Activated CD4-positive, alpha-beta T cell treated with anti-CD3 and anti-CD28 coated beads, Interleukin-2, amount 50 U/mL, for 4 hours (primary cell): ENCODE results near the gene C20orf144.
"Not testable (repeated sequence)": the region's sequence is repeated elsewhere in the genome, so short reads cannot be mapped to it uniquely, and the experiment has no call there.

Experiments
- DNase-seq, 2 experiments: peaks; one replicate each; pipeline ENCODE4 v3.0.0-alpha.2; 2020

C20orf144 gene

DNA sequence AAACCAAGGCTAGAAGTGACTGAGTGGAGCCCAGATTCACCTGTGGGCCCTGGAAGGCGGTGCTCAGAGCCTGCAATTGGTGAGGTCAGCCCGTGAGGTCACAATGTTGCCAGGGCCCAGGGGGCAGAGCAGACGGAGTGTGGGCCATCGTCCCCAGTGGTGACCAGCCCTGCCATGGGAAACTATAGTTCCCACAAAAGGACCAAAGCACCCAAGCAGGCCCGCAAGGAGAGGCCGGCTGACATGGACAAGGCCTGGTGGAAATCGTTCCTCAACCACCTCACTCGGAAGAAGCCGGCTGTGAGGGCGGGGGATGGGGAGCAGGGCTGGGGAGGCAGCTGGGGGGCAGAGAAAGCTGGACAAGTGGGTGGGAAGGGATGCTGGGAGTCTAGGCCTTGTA lies at the start of gene C20orf144:
Gene C20orf144, plus strand, starts transcription at position 156 of the 400 bp plus-strand sequence. Its CDS starts 19 bp downstream, at position 175.
- no peak for DNase-seq

DNA sequence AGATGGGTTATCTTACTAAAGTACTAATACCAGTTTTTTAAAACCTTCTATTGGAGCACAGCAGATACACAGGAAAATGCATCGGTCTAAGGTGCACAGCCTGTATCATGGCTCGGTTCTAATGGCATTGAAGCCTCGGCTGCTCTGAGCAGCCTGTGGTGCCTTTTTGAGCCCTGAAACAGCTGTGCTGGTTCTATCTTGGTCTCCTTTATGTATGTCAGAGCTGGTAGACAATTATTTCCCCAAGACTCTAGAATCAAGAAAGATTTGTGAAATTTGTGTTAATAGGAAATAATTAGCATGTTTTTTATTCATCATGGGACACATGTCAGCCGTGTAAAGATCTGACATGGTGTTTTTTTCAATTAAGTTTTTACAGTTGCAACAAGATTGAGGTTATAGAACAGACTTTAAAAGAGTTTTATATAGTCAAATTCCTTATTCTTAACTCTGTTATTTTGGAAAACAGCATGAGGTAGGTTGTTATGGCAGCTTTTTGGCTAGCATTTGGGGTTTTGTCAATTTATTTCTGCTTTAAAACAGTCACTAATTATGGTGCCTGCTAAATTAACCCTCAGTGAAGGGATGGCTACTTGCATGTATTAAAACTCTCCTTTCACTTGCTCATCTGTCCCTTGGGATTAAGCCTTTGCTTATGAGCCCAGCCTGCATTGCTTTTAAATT lies 40.3 kb upstream of the C20orf144 start:
- no peak for DNase-seq

- DNase-seq, result no peak
Measured at GRCh38 chr20:33622705-33623365, 39.3 kb upstream of the C20orf144 start.

DNA sequence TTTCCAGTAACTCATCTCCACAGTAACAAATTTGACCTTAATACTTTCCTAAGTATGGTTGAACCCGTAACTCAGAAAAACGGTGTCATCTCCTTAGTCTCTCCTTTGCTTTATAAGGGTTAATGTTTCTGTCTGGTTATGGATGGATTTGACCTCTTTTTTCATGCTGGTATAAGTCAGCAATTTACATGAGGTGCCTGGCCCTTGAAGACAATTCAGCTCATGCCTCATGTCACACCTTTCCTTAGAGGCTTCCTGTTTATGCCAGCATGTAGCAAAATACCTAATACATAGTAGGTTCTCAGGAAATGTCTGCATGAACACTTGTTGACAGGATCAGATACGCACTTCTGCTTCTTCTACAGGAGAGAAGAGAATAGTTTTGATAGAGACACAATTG lies 37.7 kb upstream of the C20orf144 start:
- no peak for DNase-seq

DNA sequence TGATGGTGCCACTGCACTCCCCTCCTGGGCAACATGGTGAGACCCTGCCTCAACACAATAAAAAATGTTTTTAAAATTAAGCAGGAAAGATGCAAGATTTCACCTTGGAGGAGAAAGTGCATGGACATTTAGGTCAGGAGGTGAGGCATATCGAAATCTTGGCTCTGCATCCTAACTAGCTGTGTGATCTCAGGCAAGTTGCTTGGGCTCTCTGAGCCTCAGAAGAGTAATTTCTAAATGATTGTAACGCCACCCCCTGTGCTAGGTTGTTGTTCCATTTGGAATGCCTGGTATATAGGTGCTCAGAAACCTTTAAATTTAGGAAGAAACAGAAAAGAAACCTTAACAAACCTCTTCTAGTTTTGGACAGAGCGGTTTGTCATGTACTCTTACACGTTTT lies 35.9 kb upstream of the C20orf144 start:
- DNase-seq, result no peak

- DNase-seq, result no peak
Measured at GRCh38 chr20:33627577-33628216, 34.4 kb upstream of the C20orf144 start.

DNA sequence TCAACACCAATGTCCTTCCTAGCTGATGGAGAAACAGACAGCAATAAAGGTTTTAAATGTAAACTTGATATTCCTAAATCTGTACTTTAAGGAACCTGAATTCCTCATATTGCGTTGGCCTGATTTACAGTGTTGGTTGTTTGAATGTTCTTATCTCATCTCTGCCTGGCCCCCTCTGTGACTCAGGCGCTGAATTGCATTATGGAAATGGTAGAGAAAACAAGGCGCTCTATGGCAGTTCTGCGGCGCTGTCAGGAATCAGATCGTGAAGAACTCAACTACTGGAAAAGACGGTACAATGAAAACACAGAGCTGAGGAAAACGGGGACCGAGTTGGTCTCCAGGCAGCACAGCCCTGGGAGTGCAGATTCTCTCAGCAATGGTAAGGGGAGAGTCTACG lies 32.6 kb upstream of the C20orf144 start:
- DNase-seq, result no peak

GRCh38 chr20:33629979-33630378 lies 32.1 kb upstream of the C20orf144 start:
- DNase-seq, result no peak

GRCh38 chr20:33630507-33630906 lies 31.6 kb upstream of the C20orf144 start:
- no peak for DNase-seq

DNA sequence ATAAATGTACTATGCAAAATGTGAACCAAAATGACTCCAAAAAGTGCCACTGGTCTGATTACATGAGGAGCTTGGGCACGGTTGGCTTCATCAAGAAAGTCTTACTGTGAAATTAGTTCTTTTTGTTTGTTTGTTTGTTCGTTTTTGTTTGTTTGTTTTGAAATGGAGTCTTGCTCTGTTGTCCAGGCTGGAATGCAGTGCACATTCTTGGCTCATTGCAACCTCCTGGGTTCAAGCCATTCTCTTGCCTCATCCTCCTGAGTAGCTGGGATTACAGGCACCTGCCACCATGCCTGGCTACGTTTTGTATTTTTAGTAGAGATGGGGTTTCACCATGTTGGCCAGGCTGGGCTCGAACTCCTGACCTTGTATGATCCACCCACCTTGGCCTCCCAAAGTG lies 30.2 kb upstream of the C20orf144 start:
- not testable (repeated sequence) for DNase-seq

GRCh38 chr20:33635341-33635740 lies 26.8 kb upstream of the C20orf144 start:
- DNase-seq, result no peak

DNA sequence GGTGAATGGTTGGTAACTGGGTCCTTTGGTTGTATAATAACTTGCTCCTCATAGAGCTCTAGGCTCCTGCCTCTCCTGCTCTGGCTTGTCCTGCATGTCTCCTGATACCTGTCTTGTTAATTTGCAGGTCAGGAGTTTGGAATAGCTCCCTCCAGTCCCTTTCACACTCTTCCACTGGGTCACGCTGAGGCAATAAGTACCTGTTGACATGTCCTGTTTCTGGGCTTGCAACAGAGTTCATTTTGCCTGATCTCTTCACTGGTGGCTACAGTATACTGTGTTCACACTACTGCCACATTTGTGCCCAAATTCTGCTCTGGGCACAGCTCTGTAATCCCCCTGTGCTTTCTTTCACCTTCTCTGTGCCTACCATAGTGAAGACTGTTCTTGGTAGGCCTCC lies 25.4 kb upstream of the C20orf144 start:
- DNase-seq, result no peak

DNA sequence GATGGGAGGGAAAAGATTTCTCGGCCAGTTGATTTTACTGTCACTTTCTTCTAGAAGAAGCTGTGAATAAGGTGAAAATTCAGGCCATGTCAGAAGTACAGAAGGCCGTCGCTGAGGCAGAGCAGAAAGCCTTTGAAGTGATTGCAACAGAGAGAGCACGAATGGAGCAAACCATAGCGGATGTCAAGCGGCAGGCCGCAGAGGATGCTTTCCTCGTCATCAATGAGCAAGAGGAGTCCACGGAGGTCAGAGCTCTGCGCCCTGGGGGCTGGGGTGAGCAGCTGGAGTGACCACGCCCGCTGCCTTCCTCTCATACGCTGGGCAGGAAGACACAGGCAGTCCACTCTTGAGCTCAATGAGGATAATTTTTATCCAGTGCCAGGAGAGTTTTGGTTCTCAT lies 21.8 kb upstream of the C20orf144 start:
- no peak for DNase-seq

- DNase-seq, result no peak
Measured at GRCh38 chr20:33644313-33645071, 17.6 kb upstream of the C20orf144 start.

DNA sequence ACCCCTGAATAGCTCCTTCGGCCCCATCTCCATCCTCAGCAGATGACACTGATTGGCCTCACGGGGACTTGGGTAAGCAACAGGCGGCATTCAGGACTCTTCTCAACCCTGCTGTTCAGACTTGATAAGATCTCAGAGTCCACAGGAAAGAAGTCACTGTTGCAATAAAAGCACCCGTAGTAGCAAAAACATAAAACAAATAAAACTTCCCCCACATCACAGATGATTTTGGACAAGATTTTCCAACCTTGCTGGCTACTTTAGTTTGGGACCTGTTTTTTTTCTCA lies 17.1 kb upstream of the C20orf144 start:
- DNase-seq, result no peak

- no peak for DNase-seq
Measured at GRCh38 chr20:33645396-33645795, 16.7 kb upstream of the C20orf144 start.

DNA sequence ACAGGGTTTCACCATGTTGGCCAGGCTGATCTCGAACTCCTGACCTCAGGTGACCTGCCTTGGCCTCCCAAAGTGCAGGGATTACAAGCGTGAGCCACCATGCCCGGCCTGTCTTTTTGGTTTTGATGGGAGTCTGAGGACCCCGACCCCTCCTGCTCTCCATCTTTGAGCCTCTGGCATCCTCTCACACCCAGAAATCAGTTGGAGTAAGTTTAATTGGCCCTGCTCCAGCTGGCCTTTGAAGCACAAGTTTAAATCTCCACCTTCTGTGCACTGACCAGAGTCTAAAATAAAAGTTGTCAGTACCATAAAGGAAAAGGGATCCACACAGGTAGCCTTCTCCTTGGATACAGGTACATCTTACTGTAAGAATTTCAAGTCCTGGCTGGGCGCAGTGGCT lies 15.9 kb upstream of the C20orf144 start:
- no peak for DNase-seq

- not testable (repeated sequence) for DNase-seq
Measured at GRCh38 chr20:33646959-33647602, 15.0 kb upstream of the C20orf144 start.

- DNase-seq, result no peak
Measured at GRCh38 chr20:33647603-33648395, 14.3 kb upstream of the C20orf144 start.

- DNase-seq, result no peak
Measured at GRCh38 chr20:33648396-33649004, 13.6 kb upstream of the C20orf144 start.

DNA sequence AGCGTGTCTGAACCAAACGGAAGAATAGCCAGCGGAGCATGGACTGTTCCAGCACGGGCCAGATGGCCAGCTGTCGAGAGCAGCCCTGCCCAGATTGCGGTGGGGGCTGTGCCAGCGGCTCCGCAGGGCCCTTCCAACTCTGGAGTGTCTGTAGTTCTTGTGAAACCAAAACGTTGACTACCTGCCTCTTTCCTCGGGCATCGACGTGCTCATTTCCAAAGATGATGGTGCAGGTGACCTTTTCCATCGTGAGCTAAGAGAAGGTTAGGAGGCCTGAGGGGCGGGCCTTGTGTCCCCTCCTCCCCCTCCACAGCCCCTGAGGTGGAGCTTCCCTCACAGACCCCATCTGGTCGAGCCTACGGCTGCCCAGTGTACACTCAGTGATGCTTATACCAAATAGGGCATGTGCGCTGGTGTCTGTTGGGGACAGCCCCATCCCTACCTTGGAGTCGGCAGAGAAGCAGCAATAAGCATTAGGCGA lies 12.9 kb upstream of the C20orf144 start:
- DNase-seq, result no peak
